Parietal lobe (tissue), 2 donors: ENCODE results near the gene RENBP. TPM values are rescaled to one million over a fixed set of nuclear protein-coding genes. Genes with fewer than 3 reads are reported as not detected.

Source experiments
- small RNA-seq: library from RNA; depleted of rRNA; stranded (forward); fragments of <200 nt; gene quantifications from one replicate; pipeline ENCODE3, GENCODE V24; 2014; ENCODE audit warnings: low replicate concordance
- total RNA-seq: library from RNA; depleted of rRNA; stranded (reverse); fragments of >200 nt; gene quantifications from one replicate; pipeline ENCODE4 v1.2.3, GENCODE V29; 2014

RENBP gene
- total RNA-seq = 4.1 TPM

GRCh38 chrX:153944140-153944799, at the start of gene RENBP:
Gene RENBP, minus strand, starts transcription at chrX:153944643. Its CDS starts 33 bp downstream, at chrX:153944610.

GRCh38 chrX:153972368-153973126, 28.1 kb upstream of the RENBP start, which contains the start of gene TMEM187:
Gene TMEM187, plus strand, starts transcription at chrX:153972754. Its CDS starts 9,309 bp downstream, at chrX:153982063.

GRCh38 chrX:153971450-153972367, 27.3 kb upstream of the RENBP start, which contains the start of gene HCFC1:
Gene HCFC1, minus strand, starts transcription at chrX:153971818. Its CDS starts 978 bp downstream, at chrX:153970840.

GRCh38 chrX:153934762-153935325, 9.6 kb downstream of the RENBP start, which contains the start of gene NAA10:
Gene NAA10, minus strand, starts transcription at chrX:153935037. Its CDS starts 133 bp downstream, at chrX:153934904.

GRCh38 chrX:153925739-153926551, 18.5 kb downstream of the RENBP start, which contains the start of gene ARHGAP4:
Gene ARHGAP4, minus strand, starts transcription at chrX:153926264. Its CDS starts 62 bp downstream, at chrX:153926202.

GRCh38 chrX:153903991-153904957, 40.2 kb downstream of the RENBP start, which contains the start of gene AVPR2:
Gene AVPR2, plus strand, starts transcription at chrX:153904673. Its CDS starts 473 bp downstream, at chrX:153905146.

GRCh38 chrX:153885968-153886903, 58.2 kb downstream of the RENBP start, which contains the start of gene L1CAM:
Gene L1CAM, minus strand, starts transcription at chrX:153886173. Its CDS starts 10,337 bp downstream, at chrX:153875836.

Small RNAs within 50 kb of the gene (small RNA-seq; reads per million reads assigned to genes)
- not detected for gene MIR3202-1

Other genes with a start within 250 kb of the RENBP start
- 43.8 TPM for gene BCAP31, start 220.3 kb downstream of the RENBP start, total RNA-seq
- 8.8 TPM for gene ABCD1, start 219.8 kb downstream of the RENBP start, total RNA-seq
- gene PLXNB3, start 180.4 kb downstream of the RENBP start, total RNA-seq = 2.8 TPM
- not detected for gene SRPK3, start 163.6 kb downstream of the RENBP start, total RNA-seq
- gene IDH3G, start 150.3 kb downstream of the RENBP start, total RNA-seq = 58.5 TPM
- 71.7 TPM for gene SSR4, start 150.0 kb downstream of the RENBP start, total RNA-seq
- gene PDZD4, start 114.1 kb downstream of the RENBP start, total RNA-seq = 151 TPM
- 195 TPM for gene L1CAM, start 58.5 kb downstream of the RENBP start, total RNA-seq
- gene AVPR2, start 40.0 kb downstream of the RENBP start, total RNA-seq = not detected
- gene ARHGAP4, start 18.4 kb downstream of the RENBP start, total RNA-seq = 6.9 TPM
- 37.2 TPM for gene NAA10, start 9.6 kb downstream of the RENBP start, total RNA-seq
- 26.0 TPM for gene HCFC1, start 27.2 kb upstream of the RENBP start, total RNA-seq
- gene TMEM187, start 28.1 kb upstream of the RENBP start, total RNA-seq = 1.9 TPM
- gene IRAK1, start 75.3 kb upstream of the RENBP start, total RNA-seq = 12.2 TPM
- 65.7 TPM for gene MECP2, start 153.1 kb upstream of the RENBP start, total RNA-seq
- gene OPN1LW, start 199.6 kb upstream of the RENBP start, total RNA-seq = not detected
- not detected for gene OPN1MW, start 238.0 kb upstream of the RENBP start, total RNA-seq